GM19193 (cell line): ENCODE results near the gene ZNF26.

Experiments
- POLR2A ChIP-seq: IDR thresholded peaks from 4 replicates; pipeline ENCODE4 v1.6.1; 2011; ENCODE audit not compliant: insufficient read depth, insufficient read length; ENCODE audit errors: extremely low read depth

Gene ZNF26

GRCh38 chr12:133026996-133027395, 40.8 kb downstream of the ZNF26 start:
- TF ChIP-seq POLR2A: no peak

- peak; percentile 87 for TF ChIP-seq POLR2A
These were observed 51.2 kb downstream of the ZNF26 start, which contains the start of gene ZNF84 for GRCh38 chr12:133037207-133038005. Gene ZNF84 (plus strand): TSS chr12:133037509. CDS start chr12:133041468, 3,959 bp downstream.

- no peak for TF ChIP-seq POLR2A
These were observed 52.0 kb downstream of the ZNF26 start for GRCh38 chr12:133038118-133038709.

GRCh38 chr12:133046698-133047097, 60.5 kb downstream of the ZNF26 start:
- TF ChIP-seq POLR2A: no peak

GRCh38 chr12:133057446-133057845, 71.3 kb downstream of the ZNF26 start:
- TF ChIP-seq POLR2A: no peak

GRCh38 chr12:133058203-133059113, 72.3 kb downstream of the ZNF26 start:
- TF ChIP-seq POLR2A: no peak

- no peak for TF ChIP-seq POLR2A
These were observed 75.8 kb downstream of the ZNF26 start for GRCh38 chr12:133061954-133062353.

GRCh38 chr12:133063556-133063955, 77.4 kb downstream of the ZNF26 start:
- no peak for TF ChIP-seq POLR2A

- no peak for TF ChIP-seq POLR2A
These were observed 87.7 kb downstream of the ZNF26 start for GRCh38 chr12:133073836-133074235.
